K562 (cell line): ENCODE measurements around the gene RRBP1. TPM values are rescaled to one million over a fixed set of nuclear protein-coding genes. Genes with fewer than 3 reads are reported as not detected.
A peak's percentile ranks its signal among the peaks of the same experiment; 100 is the strongest.

ENCODE experiments used
- ATAC-seq: fragments of 200-7000 bp; cut with Tn5 transposase; 3 replicates; pipeline ENCODE4 v1.9.1; 2020; ENCODE audit warnings: moderate library complexity
- BruUV-seq: library from RNA; stranded (reverse); fragments of 400-500 nt; replicated peaks from 2 replicates; lab custom pipeline; 2021; lab: Mats Ljungman, UMichigan
- CTCF ChIA-PET: fragments of 300-600 bp; formaldehyde crosslinking; extraction: SDS; loops from one replicate; lab custom pipeline; 2021; ENCODE audit warnings: low intra/inter-chr PET ratio; lab: Yijun Ruan, JAX
- POLR2A ChIA-PET: fragments of 300-600, 350-650 bp; sonication (Branson Sonifier 250); formaldehyde crosslinking; extraction: SDS; loops from one replicate; lab custom pipeline; 2021; ENCODE audit warnings: antibody characterized with exemption, inconsistent platforms; lab: Yijun Ruan, JAX
- DNase-seq, 4 experiments: peaks; one replicate each; pipeline versions ENCODE4 v3.0.0 to v3.0.0-alpha.2; 2011 to 2018; ENCODE audit warnings: low spot score in 3 of 4, mixed read lengths in 3 of 4; ENCODE audit errors: extremely low read depth in 1 of 4
- FAIRE-seq: peaks from 2 replicates; lab custom pipeline; 2011; peaks lifted over from hg19 to GRCh38; lab: Jason Lieb, UNC
- H2AFZ ChIP-seq: 2 replicates; pipeline ENCODE4 v1.6.0; 2011; ENCODE audit warnings: low read depth, low read length, control low read depth, inconsistent platforms
- H3K27ac ChIP-seq: fragments of 200-600 bp; 3 replicates; pipeline ENCODE4 v1.8.0; 2011; ENCODE audit warnings: low read depth, mild to moderate bottlenecking, control low read depth, inconsistent platforms, low read length, moderate library complexity, mixed read lengths; ENCODE audit errors: extremely low read depth
- H3K27me3 ChIP-seq, 2 experiments: fragments of 300-600 bp in 1 of 2; 2 replicates in 1 of 2; 3 replicates in 1 of 2; pipeline versions ENCODE4 v1.6.0 to v1.8.0; 2011; ENCODE audit warnings: inconsistent platforms in 2 of 2, low read length in 2 of 2, mild to moderate bottlenecking in 1 of 2, mixed read lengths in 1 of 2, moderate library complexity in 1 of 2; ENCODE audit not compliant: control insufficient read depth in 2 of 2, insufficient read depth in 2 of 2
- H3K36me3 ChIP-seq: fragments of 300-600 bp; 3 replicates; pipeline ENCODE4 v1.8.0; 2011; ENCODE audit warnings: mild to moderate bottlenecking, low read length, inconsistent platforms; ENCODE audit not compliant: control insufficient read depth, insufficient read depth
- H3K4me1 ChIP-seq, 2 experiments: fragments of 200-600 bp in 1 of 2; replicated peaks in 1 of 2; 2 replicates in 1 of 2; 3 replicates in 1 of 2; pipeline versions ENCODE4 v1.5.1 to v1.8.0; 2011; ENCODE audit warnings: inconsistent platforms in 2 of 2, low read length in 2 of 2, mild to moderate bottlenecking in 1 of 2, mixed read lengths in 1 of 2, moderate library complexity in 1 of 2; ENCODE audit not compliant: control insufficient read depth in 2 of 2, insufficient read depth in 2 of 2
- H3K4me2 ChIP-seq: 2 replicates; pipeline ENCODE4 v1.6.1; 2011; ENCODE audit warnings: low read length, control low read depth, inconsistent platforms, mixed read lengths; ENCODE audit not compliant: insufficient read depth
- H3K4me3 ChIP-seq: fragments of 200-600 bp; sonication (generic), shearing (Covaris generic); 2 replicates; pipeline ENCODE4 v1.5.1; 2016; ENCODE audit warnings: control low read depth, inconsistent platforms
- H3K79me2 ChIP-seq: fragments of 200-600 bp; 3 replicates; pipeline ENCODE4 v1.8.0; 2011; ENCODE audit warnings: low read length, inconsistent platforms; ENCODE audit not compliant: control insufficient read depth, insufficient read depth
- H3K9ac ChIP-seq, 2 experiments: 2 replicates each; pipeline versions ENCODE4 v1.6.0 to v1.6.1; 2011; ENCODE audit warnings: low read depth in 2 of 2, low read length in 2 of 2, control low read depth in 1 of 2, inconsistent platforms in 1 of 2, mild to moderate bottlenecking in 1 of 2, mixed read lengths in 1 of 2; ENCODE audit not compliant: insufficient read depth in 1 of 2
- H3K9me1 ChIP-seq: one replicate; pipeline ENCODE4 v1.6.0; 2011; ENCODE audit warnings: inconsistent platforms, mild to moderate bottlenecking, low read length, moderate library complexity; ENCODE audit not compliant: control insufficient read depth, insufficient read depth
- H3K9me3 ChIP-seq: replicated peaks from 2 replicates; pipeline ENCODE4 v1.5.1; 2011; ENCODE audit warnings: low read depth, low read length, inconsistent platforms; ENCODE audit not compliant: control insufficient read depth, insufficient read depth
- H4K20me1 ChIP-seq: replicated peaks from 2 replicates; pipeline ENCODE4 v1.6.1; 2011; ENCODE audit warnings: low read length, inconsistent platforms, mixed read lengths; ENCODE audit not compliant: control insufficient read depth, insufficient read depth
- CBX1 ChIP-seq: sonication (generic); IDR thresholded peaks from 2 replicates; pipeline ENCODE4 v1.6.1; 2016; ENCODE audit warnings: antibody characterized with exemption, low read depth, mild to moderate bottlenecking
- RERE ChIP-seq: sonication (generic); formaldehyde crosslinking; IDR thresholded peaks from 2 replicates; pipeline ENCODE4 v1.8.0; 2023; ENCODE audit warnings: missing genetic modification reagents, mild to moderate bottlenecking, borderline replicate concordance
- WGBS: fragments of 100-300 bp; shearing (Covaris generic); methylation state at CpG from one replicate; pipeline ENCODE4 v1.1.6; 2016; ENCODE audit warnings: low coverage, mixed read lengths; ENCODE audit not compliant: insufficient coverage; ENCODE audit errors: missing lambda C conversion rate; 5-methylcytosine and 5-hydroxymethylcytosine counted together
- in situ Hi-C: fragments of 300-500 bp; cut with MboI; formaldehyde crosslinking; loops from 4 replicates; pipeline ENCODE4 v1.15.0; 2018; ENCODE audit warnings: inconsistent platforms, mixed read lengths
- intact Hi-C: fragments of 100-400 bp; cut with micrococcal nuclease; formaldehyde crosslinking; loops from 2 replicates; pipeline ENCODE4 v1.14.2; 2022
- polyA plus RNA-seq, 8 experiments: library from polyadenylated mRNA; depleted of rRNA in 4 of 8; stranded (reverse) in 5 of 8; unstranded in 3 of 8; fragments of >200 nt; fragmentation: Nextera tagmentation in 2 of 8; fragmentation: Illumina TruSeq in 1 of 8; extraction: Ambion mirVana in 2 of 8; extraction: Trizol in 1 of 8; gene quantifications; 2 replicates each; pipeline versions ENCODE4 v1.2.1 to v1.2.3, GENCODE V29; 2011 to 2014; ENCODE audit warnings: inconsistent platforms in 1 of 8, missing spikeins in 1 of 8
- total RNA-seq, 7 experiments: library from RNA; depleted of rRNA in 6 of 7; stranded (reverse); fragments of >200 nt in 6 of 7; fragmentation: Illumina TruSeq in 2 of 7; extraction: Trizol in 2 of 7; gene quantifications; 2 replicates each; pipeline versions ENCODE4 v1.2.1 to v1.2.3, GENCODE V29; 2011 to 2021; ENCODE audit warnings: low replicate concordance in 1 of 7

Gene RRBP1
- total and polyA plus RNA-seq, 9 of the 15 experiments (the other 6 are each of a cell fraction or from before 2014, with no cell fraction given) = 0.84 to 32.0 (median 17.6) TPM

GRCh38 chr20:17658648-17658993 lies 23.4 kb downstream of the RRBP1 start:
- TF ChIP-seq RERE (no peak), CBX1 (0 out of 2 replicates have a peak, but pooled peaks have one; percentile 2)
- TF ChIP-seq, all 486 proteins: peak for 1
- ATAC-seq (no peak), DNase-seq (no peak), FAIRE-seq (no peak)
- ChIA-PET CTCF (no interaction called here), POLR2A (no interaction called here)
- BruUV-seq = no TSS peak
- no peak overlapping the region for H3K4me2 ChIP-seq
- in situ Hi-C loops (no loop called here), intact Hi-C loops (no loop called here)
- no peaks in the 10 kb centered on the region for H3K27me3 ChIP-seq
- no CpG with 5 or more reads among the region's 2 CpGs for WGBS
- H3K9me1 ChIP-seq = peaks cover 3% of the 10 kb centered on the region
- H3K4me3 ChIP-seq = no peak overlapping the region
- H3K4me1 ChIP-seq = no peaks in the 10 kb centered on the region; a peak in 2 of 5 replicates
- H3K9me3 ChIP-seq = 0 out of 2 replicates have a peak, but pooled peaks cover 2% of the 10 kb centered on the region
- H3K79me2 ChIP-seq = peaks cover 25% of the 10 kb centered on the region
- H3K36me3 ChIP-seq = peaks cover 29% of the 10 kb centered on the region; the same call in 1 of the 3 replicates
- no peak overlapping the region for H3K9ac ChIP-seq
- H2AFZ ChIP-seq = no peak overlapping the region
- H4K20me1 ChIP-seq = no peaks in the 10 kb centered on the region
- H3K27ac ChIP-seq = no peak overlapping the region
